Measurements from ENCODE around the gene PLPP4. TPM values are rescaled to one million over a fixed set of nuclear protein-coding genes. Genes with fewer than 3 reads are reported as not detected.

The PLPP4 gene
- polyA plus RNA-seq, 1 experiment: 35.4 TPM

- ChIA-PET POLR2A (no interaction called here), CTCF (interaction anchor here (1.7 kb wide), 1 partner anchor 12 kb away, joined by 6 read pairs; no protein-coding TSS in a partner anchor)
- H3K36me3 ChIP-seq (ENCODE audit: control insufficient read depth, insufficient read depth, low read length): peaks cover 1% of the 10 kb centered on the region; the same call in 1 of the 2 replicates
- H3K27me3 ChIP-seq (ENCODE audit: control insufficient read depth, insufficient read depth, low read length): no peaks in the 10 kb centered on the region
- H3K4me3 ChIP-seq (ENCODE audit: low read depth, low read length): no peak overlapping the region
- no peak for DNase-seq (ENCODE audit: low read depth)
- TF ChIP-seq CTCF (IDR thresholded peaks at IDR 0.05; ENCODE audit: insufficient read depth, low read depth, low read length): no peak
Observed at GRCh38 chr10:120492346-120492745, 35.3 kb downstream of the PLPP4 start.

GRCh38 chr10:120493411-120494312, 36.6 kb downstream of the PLPP4 start:
- POLR2A ChIA-PET: no interaction called here
- no peak overlapping the region for H3K4me3 ChIP-seq (ENCODE audit: low read depth, low read length)
- DNase-seq (ENCODE audit: low read depth): no peak
- no peaks in the 10 kb centered on the region for H3K27me3 ChIP-seq (ENCODE audit: control insufficient read depth, insufficient read depth, low read length)
- CTCF ChIA-PET: interaction anchor here (1.7 kb wide), 1 partner anchor 11 kb away, joined by 6 read pairs; no protein-coding TSS in a partner anchor
- peaks cover 1% of the 10 kb centered on the region; the same call in 1 of the 2 replicates for H3K36me3 ChIP-seq (ENCODE audit: control insufficient read depth, insufficient read depth, low read length)
- no peak for TF ChIP-seq CTCF (IDR thresholded peaks at IDR 0.05; ENCODE audit: insufficient read depth, low read depth, low read length)

GRCh38 chr10:120494313-120494710, 37.3 kb downstream of the PLPP4 start:
- peaks cover 1% of the 10 kb centered on the region; the same call in 1 of the 2 replicates for H3K36me3 ChIP-seq (ENCODE audit: control insufficient read depth, insufficient read depth, low read length)
- no peaks in the 10 kb centered on the region for H3K27me3 ChIP-seq (ENCODE audit: control insufficient read depth, insufficient read depth, low read length)
- CTCF ChIA-PET: no interaction called here
- no peak for DNase-seq (ENCODE audit: low read depth)
- POLR2A ChIA-PET: no interaction called here
- no peak for TF ChIP-seq CTCF (IDR thresholded peaks at IDR 0.05; ENCODE audit: insufficient read depth, low read depth, low read length)
- no peak overlapping the region for H3K4me3 ChIP-seq (ENCODE audit: low read depth, low read length)

GRCh38 chr10:120495226-120496009, 38.4 kb downstream of the PLPP4 start:
- ChIA-PET CTCF (interaction anchor here (0.8 kb wide), 1 partner anchor 24 kb away, joined by 3 read pairs; no protein-coding TSS in a partner anchor), POLR2A (no interaction called here)
- DNase-seq (ENCODE audit: low read depth): no peak
- no peak for TF ChIP-seq CTCF (IDR thresholded peaks at IDR 0.05; ENCODE audit: insufficient read depth, low read depth, low read length)
- Histone ChIP-seq H3K36me3 (ENCODE audit: control insufficient read depth, insufficient read depth, low read length) (peaks cover 1% of the 10 kb centered on the region; the same call in 1 of the 2 replicates), H3K27me3 (ENCODE audit: control insufficient read depth, insufficient read depth, low read length) (no peaks in the 10 kb centered on the region), H3K4me3 (ENCODE audit: low read depth, low read length) (no peak overlapping the region)

GRCh38 chr10:120499883-120500282, 42.9 kb downstream of the PLPP4 start:
- CTCF ChIA-PET: interaction anchor here (1.1 to 1.2 kb wide), 2 partner anchors 12 to 18 kb away, joined by 3 to 4 read pairs; no protein-coding TSS in a partner anchor
- TF ChIP-seq CTCF (IDR thresholded peaks at IDR 0.05; ENCODE audit: insufficient read depth, low read depth, low read length): no peak
- no peak for DNase-seq (ENCODE audit: low read depth)

More at GRCh38 chr10:120499883-120500282, 42.9 kb downstream of the PLPP4 start:
- no peaks in the 10 kb centered on the region for H3K27me3 ChIP-seq (ENCODE audit: control insufficient read depth, insufficient read depth, low read length)
- H3K36me3 ChIP-seq (ENCODE audit: control insufficient read depth, insufficient read depth, low read length): no peaks in the 10 kb centered on the region; the same call in 1 of the 2 replicates
- POLR2A ChIA-PET: no interaction called here
- H3K4me3 ChIP-seq (ENCODE audit: low read depth, low read length): no peak overlapping the region

Data from BJ (cell line).